ENCODE data around the gene UBE2L3.
"Not testable (repeated sequence)": the region's sequence is repeated elsewhere in the genome, so short reads cannot be mapped to it uniquely, and the experiment has no call there.

UBE2L3 gene

GRCh38 chr22:21567456-21568346 lies at the start of gene UBE2L3:
Gene UBE2L3, plus strand, starts transcription at chr22:21567714. Its CDS starts 31 bp downstream, at chr22:21567745.
- DNase-seq: peak; percentile 84

DNA sequence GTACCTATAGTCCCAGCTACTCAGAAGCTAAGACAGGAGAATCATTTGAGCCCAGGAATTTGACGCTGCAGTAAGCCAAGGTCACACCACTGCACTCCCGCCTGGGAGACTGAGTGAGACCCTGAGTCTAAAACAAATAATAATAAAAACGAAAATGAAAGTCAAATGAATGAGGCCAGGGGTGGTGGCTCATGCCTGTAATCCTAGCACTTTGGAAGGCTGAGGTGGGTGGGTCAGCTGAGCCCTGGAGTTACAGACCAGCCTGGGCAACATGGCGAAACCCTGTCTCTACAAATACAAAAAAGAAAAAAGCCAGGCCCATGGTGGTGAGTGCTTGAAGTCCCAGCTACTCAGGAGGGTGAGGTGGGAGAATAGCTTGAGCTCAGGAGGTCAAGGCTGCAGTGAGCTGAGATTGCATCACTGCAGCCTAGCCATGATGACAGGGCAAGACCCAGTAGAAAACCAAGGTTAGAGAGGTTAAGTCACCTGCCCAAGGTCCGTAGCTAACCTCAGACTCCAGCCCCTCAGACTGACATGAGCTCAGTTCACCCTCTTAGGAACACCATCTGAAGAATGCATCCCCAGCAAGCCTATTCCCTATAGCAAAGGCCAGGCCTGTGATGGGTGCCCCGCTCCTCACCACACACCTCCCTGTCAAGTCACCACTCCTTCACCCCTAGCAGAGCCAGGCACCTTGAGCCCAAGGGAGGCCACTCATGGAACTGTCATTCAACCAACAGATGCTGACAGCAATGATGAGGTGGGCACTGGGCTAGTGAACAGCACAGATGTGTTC lies 40.6 kb upstream of the UBE2L3 start:
- DNase-seq: not testable (repeated sequence)

DNA sequence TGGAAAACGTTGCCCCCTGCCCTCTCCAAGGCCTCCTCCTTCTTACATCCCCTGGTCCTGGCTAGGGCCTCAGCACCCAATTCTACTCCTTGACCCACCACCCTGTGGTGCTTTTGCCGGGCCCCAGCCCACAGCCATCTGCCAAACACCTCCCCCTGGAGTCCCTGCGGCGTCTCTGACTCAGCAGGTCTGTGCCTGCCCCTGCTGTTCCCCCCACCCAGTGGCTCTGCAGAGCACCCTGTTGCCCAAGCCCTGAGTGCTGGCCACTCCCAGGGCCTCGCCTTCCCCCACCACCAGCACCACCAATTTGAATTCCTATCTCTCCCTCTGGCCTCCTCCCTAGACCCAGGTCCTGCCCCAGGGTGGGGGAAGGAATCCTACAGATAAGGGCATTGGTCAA lies 36.0 kb upstream of the UBE2L3 start:
- not testable (repeated sequence) for DNase-seq

- not testable (repeated sequence) for DNase-seq
Measured at GRCh38 chr22:21532863-21533648, 34.5 kb upstream of the UBE2L3 start.

GRCh38 chr22:21539862-21540261 lies 27.7 kb upstream of the UBE2L3 start:
- not testable (repeated sequence) for DNase-seq

GRCh38 chr22:21544432-21545322 lies 22.8 kb upstream of the UBE2L3 start:
- not testable (repeated sequence) for DNase-seq

- DNase-seq: not testable (repeated sequence)
Measured at GRCh38 chr22:21549558-21549957, 18.0 kb upstream of the UBE2L3 start.

- DNase-seq: not testable (repeated sequence)
Measured at GRCh38 chr22:21550008-21550677, 17.4 kb upstream of the UBE2L3 start.

GRCh38 chr22:21550678-21551047 lies 16.9 kb upstream of the UBE2L3 start:
- DNase-seq: not testable (repeated sequence)

- not testable (repeated sequence) for DNase-seq
Measured at GRCh38 chr22:21551361-21551760, 16.2 kb upstream of the UBE2L3 start, which contains the start of gene RIMBP3C. Gene RIMBP3C, minus strand, starts transcription at chr22:21551461. Its CDS starts 485 bp downstream, at chr22:21550976.

DNA sequence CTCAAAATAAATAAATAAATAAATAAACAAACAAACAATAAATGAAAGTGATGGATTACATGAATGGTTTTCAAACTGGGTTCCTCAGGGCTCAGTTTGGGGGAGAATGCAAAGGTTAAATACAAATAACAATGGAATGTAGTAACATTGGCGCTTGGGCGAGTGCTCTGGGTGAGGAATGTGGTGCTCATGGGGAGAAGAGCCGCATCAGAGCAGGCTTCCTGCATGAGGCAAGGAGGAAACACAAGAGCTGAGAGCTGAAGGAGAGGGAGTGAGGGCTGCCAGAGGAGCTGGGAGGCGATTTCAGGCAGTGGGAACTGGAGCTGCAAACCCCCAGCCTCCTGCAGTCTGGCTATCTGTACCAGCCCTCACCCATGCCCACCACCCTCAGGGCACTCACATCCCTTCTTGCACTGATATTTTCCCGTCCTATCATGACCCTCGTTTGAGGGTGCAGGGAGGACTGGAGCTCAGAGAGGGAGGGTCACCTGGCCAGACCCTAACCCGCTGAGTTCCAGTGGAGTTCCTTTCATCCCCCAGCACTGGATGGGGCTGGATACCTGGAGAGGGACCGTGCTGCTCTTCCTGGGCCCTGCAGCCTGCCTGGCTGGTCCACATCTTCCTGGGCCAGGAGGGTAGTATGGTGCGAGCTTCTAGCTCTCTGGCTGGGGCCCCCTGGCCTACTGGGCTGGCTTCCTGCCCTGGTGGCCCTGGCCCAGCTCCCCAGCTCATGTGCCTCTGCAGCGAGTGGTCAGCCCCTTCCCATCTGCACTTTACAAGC lies 8.0 kb upstream of the UBE2L3 start:
- not testable (repeated sequence) for DNase-seq

DNA sequence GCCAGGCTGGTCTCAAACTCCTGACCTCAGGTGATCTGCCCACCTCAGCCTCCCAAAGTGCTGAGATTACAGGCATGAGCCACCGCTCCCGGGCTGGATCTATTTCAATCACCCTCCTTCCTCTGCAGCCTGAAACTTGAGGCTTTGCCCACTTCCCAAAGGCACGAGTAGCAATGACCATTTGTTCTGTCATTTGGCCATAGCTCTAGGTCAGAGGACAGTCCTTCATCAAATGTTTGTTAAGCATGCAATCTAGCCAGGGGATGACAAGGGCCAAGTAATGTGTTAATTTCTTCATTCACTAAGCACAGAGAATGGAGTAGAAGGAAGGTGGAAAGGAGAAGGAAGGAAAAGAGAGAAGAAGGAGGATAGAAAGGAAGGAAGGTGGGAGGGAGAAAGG lies 6.9 kb upstream of the UBE2L3 start:
- not testable (repeated sequence) for DNase-seq

- no peak for DNase-seq
Measured at GRCh38 chr22:21563912-21564311, 3.6 kb upstream of the UBE2L3 start.

GRCh38 chr22:21564411-21564810 lies 3.1 kb upstream of the UBE2L3 start:
- DNase-seq: no peak

DNA sequence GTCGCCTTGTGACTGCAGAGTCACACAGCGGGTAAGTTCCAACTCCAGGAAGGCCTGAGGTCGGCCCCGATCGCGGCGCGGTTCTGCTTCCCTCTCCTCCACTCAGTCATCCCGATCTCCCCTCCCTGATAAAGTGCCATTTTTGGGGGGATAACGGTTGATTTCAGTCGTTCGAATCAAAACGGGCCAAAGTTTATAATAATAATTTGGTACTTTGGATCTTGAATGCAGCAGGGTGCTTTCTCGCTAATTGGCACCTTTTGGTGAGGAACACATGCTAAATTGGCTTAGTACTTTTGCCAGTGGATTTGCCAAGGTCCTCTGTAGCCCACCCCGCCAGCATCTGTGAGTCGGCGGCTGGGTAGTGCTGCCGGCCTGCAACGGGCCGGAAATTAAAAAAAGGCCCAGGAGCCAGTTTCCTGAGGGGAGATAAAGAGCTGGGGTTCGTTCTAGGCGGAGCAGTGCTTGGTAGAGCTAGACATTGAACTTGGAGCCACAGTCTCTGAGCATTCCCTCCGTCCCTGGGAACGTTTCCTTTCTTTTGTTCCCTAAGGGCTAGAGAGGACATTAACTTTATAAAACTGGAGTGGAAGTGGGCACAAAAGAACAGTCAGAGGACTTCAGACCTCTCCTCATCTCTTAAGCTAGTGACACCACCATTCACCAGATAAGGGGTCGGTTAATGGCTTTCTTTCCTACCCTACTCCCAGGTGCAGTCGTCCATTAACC lies 997 bp downstream of the UBE2L3 start:
- DNase-seq: peak; percentile 49

GRCh38 chr22:21569076-21569427 lies 1.5 kb downstream of the UBE2L3 start:
- not testable (repeated sequence) for DNase-seq

- no peak for DNase-seq
Measured at GRCh38 chr22:21569459-21570170, 2.1 kb downstream of the UBE2L3 start.

DNA sequence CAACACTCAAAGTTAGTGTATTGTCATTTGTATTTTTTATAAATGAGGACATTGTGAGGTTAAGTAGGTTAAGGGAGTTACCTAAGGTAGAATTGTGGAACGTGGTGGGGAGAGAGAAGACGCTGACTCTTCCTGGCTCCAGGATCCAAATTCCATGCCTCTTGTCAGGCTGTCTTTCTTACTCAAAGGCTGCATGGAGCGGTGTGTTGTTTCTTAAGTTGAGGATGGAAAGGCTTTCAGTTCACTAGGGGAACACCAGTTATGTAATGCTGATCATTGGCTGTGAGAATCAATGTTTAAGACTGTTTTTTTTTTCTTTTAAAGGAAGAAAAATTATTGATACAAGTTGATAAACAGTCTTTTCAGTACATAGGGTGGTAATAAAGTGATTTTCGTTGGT lies 2.9 kb downstream of the UBE2L3 start:
- DNase-seq: no peak

GRCh38 chr22:21571679-21572078 lies 4.2 kb downstream of the UBE2L3 start:
- DNase-seq: no peak

Data from EL (cell line).